Endothelial cell of umbilical vein (primary cell): ENCODE data around the gene PAQR7. TPM values are rescaled to one million over a fixed set of nuclear protein-coding genes. Genes with fewer than 3 reads are reported as not detected.

Experiments
- BruUV-seq: library from RNA; stranded (reverse); fragments of 400-500 nt; replicated peaks from 2 replicates; lab custom pipeline; 2021; lab: Mats Ljungman, UMichigan
- CTCF ChIA-PET: fragments of 300-600, 350-600 bp; sonication (Branson Sonifier 250); formaldehyde crosslinking; loops from one replicate; lab custom pipeline; 2021; ENCODE audit warnings: antibody characterized with exemption, inconsistent platforms; lab: Charles Lee
- POLR2A ChIA-PET: fragments of 300-600, 350-600 bp; sonication (Branson Sonifier 250); formaldehyde crosslinking; loops from one replicate; lab custom pipeline; 2021; ENCODE audit warnings: antibody characterized with exemption, inconsistent platforms; lab: Charles Lee
- DNase-seq: peaks from one replicate; pipeline ENCODE4 v3.0.0-alpha.2; 2011; ENCODE audit warnings: low read depth, low spot score
- FAIRE-seq: peaks from 2 replicates; lab custom pipeline; 2011; peaks lifted over from hg19 to GRCh38; lab: Jason Lieb, UNC
- H2AFZ ChIP-seq: 2 replicates; pipeline ENCODE4 v1.6.0; 2012; ENCODE audit warnings: low read depth, low read length, control low read depth, inconsistent platforms
- H3K27ac ChIP-seq: 2 replicates; pipeline ENCODE4 v1.5.1; 2011; ENCODE audit warnings: low read depth, mild to moderate bottlenecking, control low read depth, low read length, moderate library complexity; ENCODE audit not compliant: insufficient read depth
- H3K27me3 ChIP-seq, 2 experiments: 2 replicates each; pipeline versions ENCODE4 v1.6.0 to v1.6.1; 2011; ENCODE audit warnings: low read length in 2 of 2, mixed read lengths in 1 of 2; ENCODE audit not compliant: control insufficient read depth in 2 of 2, insufficient read depth in 2 of 2
- H3K36me3 ChIP-seq, 2 experiments: 2 replicates in 1 of 2; 3 replicates in 1 of 2; pipeline ENCODE4 v1.5.1; 2011; ENCODE audit warnings: low read length in 2 of 2, mild to moderate bottlenecking in 1 of 2, moderate library complexity in 1 of 2; ENCODE audit not compliant: control insufficient read depth in 2 of 2, insufficient read depth in 2 of 2; ENCODE audit errors: extremely low read depth in 1 of 2
- H3K4me1 ChIP-seq: 3 replicates; pipeline ENCODE4 v1.5.1; 2011; ENCODE audit warnings: mild to moderate bottlenecking, low read length; ENCODE audit not compliant: control insufficient read depth, insufficient read depth; ENCODE audit errors: extremely low read depth
- H3K4me2 ChIP-seq: 2 replicates; pipeline ENCODE4 v1.6.1; 2011; ENCODE audit warnings: low read length, control low read depth, mixed read lengths; ENCODE audit not compliant: insufficient read depth
- H3K4me3 ChIP-seq, 3 experiments: fragments of 200-600 bp in 1 of 3; sonication (generic), shearing (Covaris generic) in 1 of 3; replicated peaks in 1 of 3; 2 replicates each; pipeline ENCODE4 v1.5.1; 2011 to 2016; ENCODE audit warnings: control low read depth in 3 of 3, low read length in 3 of 3, mild to moderate bottlenecking in 2 of 3, inconsistent platforms in 1 of 3, low read depth in 1 of 3, moderate library complexity in 1 of 3; ENCODE audit not compliant: insufficient read depth in 1 of 3
- H3K79me2 ChIP-seq: 2 replicates; pipeline ENCODE4 v1.6.0; 2012; ENCODE audit warnings: low read length, inconsistent platforms; ENCODE audit not compliant: control insufficient read depth, insufficient read depth
- H3K9ac ChIP-seq: replicated peaks from 2 replicates; pipeline ENCODE3; 2011; ENCODE audit warnings: low read length, control low read depth; ENCODE audit not compliant: insufficient read depth; ENCODE audit errors: extremely low read depth
- H3K9me1 ChIP-seq: replicated peaks from 3 replicates; pipeline ENCODE4 v1.6.0; 2011; ENCODE audit warnings: mild to moderate bottlenecking, low read length; ENCODE audit not compliant: control insufficient read depth, insufficient read depth; ENCODE audit errors: extremely low read depth
- H3K9me3 ChIP-seq: replicated peaks from 2 replicates; pipeline ENCODE4 v1.5.1; 2012; ENCODE audit warnings: low read length, inconsistent platforms; ENCODE audit not compliant: control insufficient read depth, insufficient read depth
- H4K20me1 ChIP-seq: replicated peaks from 2 replicates; pipeline ENCODE3; 2011; ENCODE audit warnings: mild to moderate bottlenecking, low read length; ENCODE audit not compliant: control insufficient read depth, insufficient read depth; ENCODE audit errors: extremely low read depth
- EZH2 ChIP-seq: IDR thresholded peaks from 2 replicates; pipeline ENCODE4 v1.6.1; 2012; ENCODE audit warnings: borderline replicate concordance, low read depth, mild to moderate bottlenecking, moderate library complexity, low read length, inconsistent platforms; ENCODE audit not compliant: severe bottlenecking
- FOS ChIP-seq: IDR thresholded peaks from 2 replicates; pipeline ENCODE4 v1.6.1; 2011; ENCODE audit warnings: mild to moderate bottlenecking, low read length, moderate library complexity, borderline replicate concordance; ENCODE audit not compliant: insufficient read depth
- GATA2 ChIP-seq: IDR thresholded peaks from 2 replicates; pipeline ENCODE4 v1.7.0; 2011; ENCODE audit warnings: low read depth, mild to moderate bottlenecking, moderate library complexity, mixed read lengths, low read length; ENCODE audit not compliant: insufficient read length, insufficient read depth
- JUN ChIP-seq: IDR thresholded peaks from 2 replicates; pipeline ENCODE4 v1.6.1; 2011; ENCODE audit warnings: borderline replicate concordance, low read depth; ENCODE audit not compliant: insufficient read length, insufficient read depth
- MAX ChIP-seq: IDR thresholded peaks from 2 replicates; pipeline ENCODE4 v1.6.1; 2011; ENCODE audit not compliant: insufficient read depth, insufficient read length
- MYC ChIP-seq: IDR thresholded peaks from one replicate; pipeline ENCODE4 v1.6.1; 2011; ENCODE audit warnings: mild to moderate bottlenecking, low read depth, low read length
- POLR2A ChIP-seq: IDR thresholded peaks from 2 replicates; pipeline ENCODE4 v1.6.1; 2012; ENCODE audit warnings: low read depth, mild to moderate bottlenecking, control low read depth, low read length
- POLR2AphosphoS5 ChIP-seq: IDR thresholded peaks from 2 replicates; pipeline ENCODE4 v1.6.1; 2012; ENCODE audit warnings: low read depth, mild to moderate bottlenecking, control low read depth, low read length, moderate library complexity; ENCODE audit not compliant: insufficient read depth
- dilution Hi-C: fragments of 300-500 bp; cut with MboI; formaldehyde crosslinking; loops from one replicate; pipeline ENCODE4 v1.15.0; 2019; ENCODE audit warnings: low sequenced_read_pairs; ENCODE audit not compliant: extremely low pct_ligation_motif_present
- intact Hi-C: fragments of 100-400 bp; cut with micrococcal nuclease; formaldehyde crosslinking; loops from one replicate; pipeline ENCODE4 v1.10.0; 2022
- polyA plus RNA-seq, 4 experiments: library from polyadenylated mRNA; depleted of rRNA in 3 of 4; stranded (reverse) in 3 of 4; unstranded in 1 of 4; fragments of >200 nt; gene quantifications; 2 replicates each; pipeline versions ENCODE4 v1.2.1 to v1.2.3, GENCODE V29; 2011 to 2012; ENCODE audit warnings: missing spikeins in 1 of 4
- total RNA-seq: library from RNA; stranded (reverse); gene quantifications from 2 replicates; pipeline ENCODE4 v1.2.3, GENCODE V29; 2021
- TF ChIP-seq, protein P1 (sequence below), 2 donors: IDR thresholded peaks; 1 replicate in 1 of 2; 2 replicates in 1 of 2; pipeline ENCODE4 v1.5.1; 2011; ENCODE audit warnings: low read length in 2 of 2, mild to moderate bottlenecking in 2 of 2, moderate library complexity in 2 of 2, control low read depth in 1 of 2, inconsistent platforms in 1 of 2, low read depth in 1 of 2; ENCODE audit not compliant: insufficient read depth in 1 of 2; ENCODE audit errors: extremely low read depth in 1 of 2

The PAQR7 gene
- total and polyA plus RNA-seq, 2 donors (not counting 3 experiments of a cell fraction or from before 2014, with no cell fraction given): 8.4 to 10.8 TPM

- Histone ChIP-seq H3K27me3 (no peaks in the 10 kb centered on the region), H3K4me3 (no peak overlapping the region), H3K36me3 (no peaks in the 10 kb centered on the region), H2AFZ (no peak overlapping the region), H3K4me1 (no peaks in the 10 kb centered on the region), H3K27ac (no peak overlapping the region), H3K9ac (no peak overlapping the region), H3K9me3 (no peaks in the 10 kb centered on the region), H4K20me1 (no peaks in the 10 kb centered on the region), H3K9me1 (no peaks in the 10 kb centered on the region), H3K79me2 (no peaks in the 10 kb centered on the region), H3K4me2 (no peak overlapping the region)
- CTCF ChIA-PET: interaction anchor here (1.2 to 1.6 kb wide), 2 partner anchors 15 to 117 kb away, joined by 3 to 5 read pairs; partner anchors contain the start of gene PAFAH2
- POLR2A ChIA-PET: no interaction called here
- TF ChIP-seq JUN (no peak), MYC (no peak), FOS (no peak)
- no peak for DNase-seq
- no TSS peak for BruUV-seq
- dilution Hi-C loops: loop anchor here (25.0 kb wide), 1 partner anchor 107 kb away; the partner anchor contains the start of gene PAFAH2
- no peak for FAIRE-seq
- intact Hi-C loops: no loop called here
Measured at GRCh38 chr1:25880518-25880917, 5.0 kb upstream of the PAQR7 start.

GRCh38 chr1:25879675-25880074 lies 4.2 kb upstream of the PAQR7 start:
- Histone ChIP-seq H3K36me3 (no peaks in the 10 kb centered on the region), H3K79me2 (no peaks in the 10 kb centered on the region), H3K9me3 (no peaks in the 10 kb centered on the region), H3K27ac (no peak overlapping the region), H3K4me3 (no peak overlapping the region), H3K4me2 (no peak overlapping the region), H3K27me3 (no peaks in the 10 kb centered on the region), H3K4me1 (peaks cover 5% of the 10 kb centered on the region), H4K20me1 (no peaks in the 10 kb centered on the region), H3K9ac (no peak overlapping the region), H2AFZ (no peak overlapping the region), H3K9me1 (no peaks in the 10 kb centered on the region)
- POLR2A ChIA-PET: no interaction called here
- no TSS peak for BruUV-seq
- dilution Hi-C loops (loop anchor here (25.0 kb wide), 1 partner anchor 108 kb away; the partner anchor contains the start of gene PAFAH2), intact Hi-C loops (no loop called here)
- CTCF ChIA-PET: interaction anchor here (1.2 to 1.6 kb wide), 2 partner anchors 16 to 118 kb away, joined by 3 to 5 read pairs; partner anchors contain the start of gene PAFAH2
- DNase-seq (no peak), FAIRE-seq (no peak)
- TF ChIP-seq MYC (no peak), FOS (no peak), MAX (no peak), GATA2 (no peak), EZH2 (no peak), POLR2A (no peak), JUN (no peak), POLR2AphosphoS5 (no peak)
- TF ChIP-seq, protein P1, sequence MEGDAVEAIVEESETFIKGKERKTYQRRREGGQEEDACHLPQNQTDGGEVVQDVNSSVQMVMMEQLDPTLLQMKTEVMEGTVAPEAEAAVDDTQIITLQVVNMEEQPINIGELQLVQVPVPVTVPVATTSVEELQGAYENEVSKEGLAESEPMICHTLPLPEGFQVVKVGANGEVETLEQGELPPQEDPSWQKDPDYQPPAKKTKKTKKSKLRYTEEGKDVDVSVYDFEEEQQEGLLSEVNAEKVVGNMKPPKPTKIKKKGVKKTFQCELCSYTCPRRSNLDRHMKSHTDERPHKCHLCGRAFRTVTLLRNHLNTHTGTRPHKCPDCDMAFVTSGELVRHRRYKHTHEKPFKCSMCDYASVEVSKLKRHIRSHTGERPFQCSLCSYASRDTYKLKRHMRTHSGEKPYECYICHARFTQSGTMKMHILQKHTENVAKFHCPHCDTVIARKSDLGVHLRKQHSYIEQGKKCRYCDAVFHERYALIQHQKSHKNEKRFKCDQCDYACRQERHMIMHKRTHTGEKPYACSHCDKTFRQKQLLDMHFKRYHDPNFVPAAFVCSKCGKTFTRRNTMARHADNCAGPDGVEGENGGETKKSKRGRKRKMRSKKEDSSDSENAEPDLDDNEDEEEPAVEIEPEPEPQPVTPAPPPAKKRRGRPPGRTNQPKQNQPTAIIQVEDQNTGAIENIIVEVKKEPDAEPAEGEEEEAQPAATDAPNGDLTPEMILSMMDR (IDR thresholded peaks at IDR 0.05; ENCODE audit: extremely low read depth in 1 of 2, insufficient read depth in 1 of 2, low read depth in 1 of 2, low read length in 2 of 2): no peak
